Esophagus squamous epithelium (tissue), 4 donors: ENCODE data around the gene CCDC171.

Experiments
- CTCF ChIP-seq, 6 experiments: fragments of 450-650 bp in 4 of 6; fragments of 200-600 bp in 2 of 6; sonication (generic) in 2 of 6; IDR thresholded peaks; one replicate each; pipeline ENCODE4 v1.5.1; 2016 to 2019; ENCODE audit warnings: antibody characterized with exemption in 6 of 6, mild to moderate bottlenecking in 4 of 6, moderate library complexity in 4 of 6
- POLR2A ChIP-seq, 4 donors: fragments of 450-650 bp; IDR thresholded peaks; one replicate each; pipeline ENCODE4 v1.6.1; 2017; ENCODE audit warnings: antibody characterized with exemption in 4 of 4, mild to moderate bottlenecking in 4 of 4, moderate library complexity in 3 of 4

GRCh38 chr9:15541872-15542271, 11.0 kb upstream of the CCDC171 start:
- TF ChIP-seq CTCF (IDR thresholded peaks at IDR 0.05) (no peak), POLR2A (IDR thresholded peaks at IDR 0.05) (no peak)
